GM10847 (cell line): ENCODE data around the gene IST1.
A peak's percentile ranks its signal among the peaks of the same experiment; 100 is the strongest.

Experiments used
- POLR2A ChIP-seq: IDR thresholded peaks from 2 replicates; pipeline ENCODE4 v1.6.1; 2011; ENCODE audit not compliant: insufficient read length; ENCODE audit errors: extremely low read depth

Gene IST1

GRCh38 chr16:71894921-71895678 lies at the start of gene IST1:
IST1 (plus strand) TSS chr16:71895531; CDS start chr16:71915641, 20,110 bp downstream.
- peak; percentile 70 for TF ChIP-seq POLR2A

- peak; percentile 77 for TF ChIP-seq POLR2A
These were observed 49.5 kb upstream of the IST1 start, which contains the start of gene ATXN1L for GRCh38 chr16:71845639-71846430. ATXN1L (plus strand) TSS chr16:71845976; CDS start chr16:71849741, 3,765 bp downstream.

GRCh38 chr16:71846431-71846830 lies 48.9 kb upstream of the IST1 start:
- no peak for TF ChIP-seq POLR2A

- TF ChIP-seq POLR2A, result no peak
These were observed 48.2 kb upstream of the IST1 start for GRCh38 chr16:71847096-71847495.

GRCh38 chr16:71848622-71849021 lies 46.7 kb upstream of the IST1 start:
- no peak for TF ChIP-seq POLR2A

GRCh38 chr16:71851746-71852145 lies 43.6 kb upstream of the IST1 start:
- no peak for TF ChIP-seq POLR2A

GRCh38 chr16:71852158-71852557 lies 43.2 kb upstream of the IST1 start:
- no peak for TF ChIP-seq POLR2A

GRCh38 chr16:71852561-71852960 lies 42.8 kb upstream of the IST1 start:
- no peak for TF ChIP-seq POLR2A

- TF ChIP-seq POLR2A, result no peak
These were observed 41.9 kb upstream of the IST1 start for GRCh38 chr16:71853413-71853812.

- no peak for TF ChIP-seq POLR2A
These were observed 40.9 kb upstream of the IST1 start for GRCh38 chr16:71854369-71854948.

GRCh38 chr16:71855937-71856662 lies 39.2 kb upstream of the IST1 start:
- no peak for TF ChIP-seq POLR2A

GRCh38 chr16:71859762-71860521 lies 35.4 kb upstream of the IST1 start:
- no peak for TF ChIP-seq POLR2A

- no peak for TF ChIP-seq POLR2A
These were observed 31.3 kb upstream of the IST1 start for GRCh38 chr16:71863995-71864394.

GRCh38 chr16:71865173-71865863 lies 30.0 kb upstream of the IST1 start:
- no peak for TF ChIP-seq POLR2A

- no peak for TF ChIP-seq POLR2A
These were observed 27.4 kb upstream of the IST1 start for GRCh38 chr16:71867939-71868338.
